Activated T-cell treated with anti-CD3 and anti-CD28 coated beads, Interleukin-2, amount 50 U/mL, for 4 hours (primary cell): ENCODE results near the gene NFYC. TPM values are rescaled to one million over a fixed set of nuclear protein-coding genes. Genes with fewer than 3 reads are reported as not detected.

Experiments used
- ATAC-seq, 2 donors: fragments of 200-7000 bp; cut with Tn5 transposase; one replicate each; pipeline ENCODE4 v1.10.0; 2021
- DNase-seq: peaks from one replicate; pipeline ENCODE4 v3.0.0-alpha.2; 2020
- H3K27me3 Mint-ChIP-seq: one replicate; pipeline ENCODE4 v1.8.0; 2021; ENCODE audit warnings: low read depth, mixed read lengths
- H3K36me3 Mint-ChIP-seq: one replicate; pipeline ENCODE4 v1.8.0; 2022; ENCODE audit warnings: mixed read lengths; ENCODE audit not compliant: insufficient read depth
- H3K4me1 Mint-ChIP-seq: one replicate; pipeline ENCODE4 v1.8.0; 2021; ENCODE audit warnings: low read depth, mixed read lengths
- H3K4me3 Mint-ChIP-seq: one replicate; pipeline ENCODE4 v1.8.0; 2021; ENCODE audit warnings: mild to moderate bottlenecking, moderate library complexity, mixed read lengths
- H3K9me3 Mint-ChIP-seq: one replicate; pipeline ENCODE4 v1.8.0; 2021; ENCODE audit warnings: mixed read lengths
- total RNA-seq, 3 donors: library from RNA; stranded (reverse); gene quantifications; one replicate each; pipeline ENCODE4 v1.2.1, GENCODE V29; 2021

Gene NFYC
- total RNA-seq, 3 donors from 2014 or later = 59.8 to 72.8 (median 67.0) TPM

DNA sequence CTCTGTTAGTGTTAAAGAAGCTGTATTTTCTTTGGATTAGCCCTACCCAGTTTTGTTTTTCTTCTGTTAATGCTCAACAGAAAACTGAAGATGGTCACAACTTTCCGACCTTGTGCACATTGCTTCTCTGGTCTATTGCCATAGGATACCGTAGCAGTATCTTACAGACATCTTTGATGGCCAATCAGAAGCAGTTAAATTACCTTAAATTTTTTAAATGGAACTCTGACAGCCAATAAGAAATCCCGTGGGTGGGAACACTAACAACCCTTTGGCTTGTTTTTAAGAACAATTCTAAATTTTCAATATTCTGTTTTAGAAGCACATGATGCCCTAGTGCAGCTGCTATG lies 17.2 kb downstream of the NFYC start:
- Mint-ChIP-seq H3K27me3 (no peaks in the 10 kb centered on the region), H3K4me3 (peak overlapping the region; percentile 83), H3K4me1 (peaks cover 70% of the 10 kb centered on the region), H3K36me3 (peaks cover 5% of the 10 kb centered on the region), H3K9me3 (no peaks in the 10 kb centered on the region)
- DNase-seq = no peak
- peak; percentile 82 for ATAC-seq

DNA sequence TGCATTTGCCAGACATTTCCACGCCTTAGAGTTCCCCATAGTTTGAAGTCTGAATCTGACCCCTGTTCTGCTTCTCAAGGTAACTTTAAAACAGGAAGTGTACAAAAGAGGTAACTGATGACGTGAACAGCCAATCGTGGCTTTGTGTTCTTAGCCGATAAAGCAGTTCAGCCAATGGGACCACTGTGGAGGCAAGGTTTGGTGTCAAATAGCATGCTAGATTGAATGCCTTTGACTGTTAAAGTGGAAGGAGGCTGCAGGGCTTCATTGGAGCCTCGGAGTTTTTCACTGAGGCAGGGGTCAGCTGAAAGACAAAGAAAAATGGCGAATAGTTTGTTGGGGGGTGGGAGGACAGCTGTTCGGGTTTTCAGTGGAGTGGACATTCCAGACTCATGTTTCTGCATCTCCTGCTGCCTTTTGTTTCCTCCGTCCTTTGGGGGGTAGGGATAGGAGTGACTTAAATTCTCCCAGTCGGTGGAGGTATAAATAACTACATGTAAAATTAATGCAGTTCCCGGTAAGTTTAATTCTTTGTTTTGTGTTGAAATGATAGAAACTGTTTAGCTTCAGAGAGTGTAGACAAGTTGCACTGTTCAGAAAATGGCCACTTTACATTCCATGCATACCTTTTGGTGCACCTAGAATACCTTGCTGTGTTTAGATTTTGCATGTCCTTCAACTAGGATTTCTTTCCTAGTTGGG lies 17.7 kb downstream of the NFYC start:
- Mint-ChIP-seq H3K4me1 (peaks cover 66% of the 10 kb centered on the region), H3K27me3 (no peaks in the 10 kb centered on the region), H3K36me3 (peaks cover 5% of the 10 kb centered on the region), H3K9me3 (no peaks in the 10 kb centered on the region), H3K4me3 (peak overlapping the region; percentile 83)
- ATAC-seq (peak; percentile 98 to 99), DNase-seq (peak; percentile 59)

DNA sequence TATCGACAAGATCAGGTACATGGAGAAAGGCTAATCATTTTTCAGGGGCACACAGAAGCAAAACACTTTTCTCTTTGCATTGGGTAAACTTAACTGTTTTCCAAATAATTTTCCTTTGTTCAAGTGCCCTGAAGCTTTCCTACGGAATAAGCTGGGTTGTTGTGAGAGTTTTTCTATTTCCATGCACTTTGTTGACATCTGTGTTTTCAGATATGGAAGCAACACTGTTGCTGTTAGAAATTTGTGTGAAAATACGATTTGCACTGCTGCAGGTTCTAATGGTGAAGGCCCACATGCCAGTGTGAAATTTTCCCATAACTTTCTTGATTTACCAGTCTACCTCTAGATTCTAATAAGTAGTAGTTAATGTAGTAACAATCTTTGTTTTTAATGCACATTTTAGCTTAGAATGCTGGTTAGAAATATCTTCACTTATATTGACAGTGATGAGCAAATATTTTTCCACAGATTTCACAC lies 18.3 kb downstream of the NFYC start:
- Mint-ChIP-seq H3K4me3 (peak overlapping the region; percentile 83), H3K9me3 (no peaks in the 10 kb centered on the region), H3K27me3 (no peaks in the 10 kb centered on the region), H3K36me3 (peaks cover 5% of the 10 kb centered on the region), H3K4me1 (peaks cover 60% of the 10 kb centered on the region)
- no peak for ATAC-seq
- no peak for DNase-seq

DNA sequence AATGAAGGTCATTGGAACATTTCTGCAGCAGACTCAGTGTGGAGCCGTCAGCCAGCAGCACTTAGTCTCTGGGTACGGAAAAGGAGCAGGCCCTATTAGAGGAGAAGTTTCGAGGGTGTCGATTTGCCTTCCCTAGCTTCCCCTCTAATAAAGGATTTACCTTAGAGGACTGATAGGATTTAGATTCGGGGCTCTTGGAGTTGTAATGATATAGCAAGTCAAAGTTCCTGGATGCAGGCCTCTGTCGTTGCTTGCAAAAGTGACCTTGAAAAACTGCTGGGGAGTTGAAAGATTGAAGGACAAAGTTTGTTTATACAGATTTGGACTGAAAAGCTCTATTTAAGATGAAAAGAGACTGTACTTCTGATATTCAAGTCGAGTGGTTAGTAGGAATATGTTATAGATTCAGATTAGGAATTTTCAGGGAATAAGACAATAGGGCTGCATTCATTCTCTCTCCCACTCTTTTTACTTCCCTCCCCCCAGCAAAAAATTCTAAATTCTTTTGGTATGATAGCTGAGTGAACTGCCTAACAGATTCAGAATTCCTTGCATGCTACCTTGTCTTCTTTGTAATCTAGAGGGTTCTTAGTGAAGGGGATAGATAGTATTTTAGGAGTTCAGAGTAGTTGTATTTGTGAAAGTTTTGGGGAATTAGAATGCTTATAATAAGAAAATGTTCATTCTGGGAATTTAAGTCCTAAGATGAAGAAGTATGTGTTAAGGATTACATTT lies 19.2 kb downstream of the NFYC start:
- H3K4me1 Mint-ChIP-seq = peaks cover 60% of the 10 kb centered on the region
- H3K36me3 Mint-ChIP-seq = peaks cover 5% of the 10 kb centered on the region
- DNase-seq = no peak
- H3K9me3 Mint-ChIP-seq = no peaks in the 10 kb centered on the region
- H3K27me3 Mint-ChIP-seq = no peaks in the 10 kb centered on the region
- no peak for ATAC-seq
- H3K4me3 Mint-ChIP-seq = peak overlapping the region; percentile 40

DNA sequence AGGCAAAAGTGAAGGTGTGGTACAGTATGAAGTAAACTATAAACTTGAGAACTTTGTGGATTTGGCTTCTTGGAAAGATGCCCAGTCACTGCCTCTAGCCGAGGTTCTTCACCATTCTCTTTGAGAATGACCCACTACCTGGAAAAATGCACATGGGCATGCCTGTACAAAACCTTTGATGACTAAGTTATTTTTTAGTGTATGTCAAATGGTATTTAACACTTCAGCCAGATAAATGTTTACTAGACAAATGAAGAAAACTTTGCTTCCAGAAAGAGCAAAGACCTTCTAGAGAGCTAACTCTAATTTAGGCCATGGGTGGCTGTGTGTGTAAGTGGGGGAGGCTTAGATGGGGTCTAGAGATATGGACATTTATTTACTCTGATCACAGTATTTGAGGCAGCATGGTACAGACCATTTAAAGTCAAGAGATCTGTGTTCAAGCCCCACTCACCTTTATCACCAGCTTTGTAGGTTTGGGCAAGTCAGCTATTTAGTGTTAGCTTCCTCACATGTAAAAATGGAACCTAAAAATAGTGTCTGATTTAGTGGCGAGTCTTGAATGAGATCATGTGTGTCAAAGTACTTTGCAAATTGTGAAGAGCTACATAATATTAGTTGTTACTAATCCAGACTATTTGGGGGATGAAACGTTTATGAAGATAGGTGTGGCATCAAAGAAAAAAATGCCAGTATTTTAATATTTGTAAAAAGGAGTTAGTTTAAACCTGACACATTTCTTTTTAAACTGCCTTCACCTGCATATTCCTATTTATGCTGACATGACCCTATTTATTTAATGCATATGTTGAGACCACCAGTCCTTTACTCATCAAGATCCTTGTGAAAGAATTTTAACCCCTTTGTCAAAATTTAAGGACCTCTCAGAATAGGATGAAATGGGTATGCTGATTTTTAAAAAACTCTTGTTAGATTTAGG lies 20.2 kb downstream of the NFYC start:
- peaks cover 13% of the 10 kb centered on the region for H3K36me3 Mint-ChIP-seq
- H3K9me3 Mint-ChIP-seq = no peaks in the 10 kb centered on the region
- DNase-seq (no peak), ATAC-seq (no peak)
- H3K4me3 Mint-ChIP-seq = no peak overlapping the region
- no peaks in the 10 kb centered on the region for H3K27me3 Mint-ChIP-seq
- H3K4me1 Mint-ChIP-seq = peaks cover 67% of the 10 kb centered on the region

DNA sequence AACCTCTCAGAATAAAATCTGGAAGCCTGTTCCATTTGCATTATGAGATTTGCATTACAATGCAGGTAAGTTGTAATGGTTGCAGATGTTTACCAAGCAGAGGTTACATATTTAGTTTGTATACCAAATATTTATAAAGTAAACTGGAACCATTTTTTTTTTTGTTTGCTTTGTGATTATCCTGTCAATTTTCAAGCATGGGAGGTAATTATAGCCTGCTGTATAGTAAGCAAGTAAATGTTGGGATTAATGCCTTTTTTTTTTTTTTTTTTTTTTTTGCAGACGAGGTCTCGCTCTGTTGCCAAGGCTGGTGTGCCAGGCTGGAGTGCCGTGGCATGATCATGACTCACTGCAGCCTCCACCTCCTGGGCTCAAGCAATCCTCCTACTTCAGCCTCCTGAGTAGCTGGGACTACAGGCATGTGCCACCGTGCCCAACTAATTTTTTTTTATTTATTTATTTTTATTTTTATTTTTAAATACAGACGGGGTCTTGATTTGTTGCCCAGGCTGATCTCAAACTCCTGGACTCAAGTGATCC lies 21.0 kb downstream of the NFYC start:
- DNase-seq (no peak), ATAC-seq (no peak)
- Mint-ChIP-seq H3K9me3 (no peaks in the 10 kb centered on the region), H3K4me1 (peaks cover 70% of the 10 kb centered on the region), H3K36me3 (peaks cover 15% of the 10 kb centered on the region), H3K4me3 (no peak overlapping the region), H3K27me3 (no peaks in the 10 kb centered on the region)

DNA sequence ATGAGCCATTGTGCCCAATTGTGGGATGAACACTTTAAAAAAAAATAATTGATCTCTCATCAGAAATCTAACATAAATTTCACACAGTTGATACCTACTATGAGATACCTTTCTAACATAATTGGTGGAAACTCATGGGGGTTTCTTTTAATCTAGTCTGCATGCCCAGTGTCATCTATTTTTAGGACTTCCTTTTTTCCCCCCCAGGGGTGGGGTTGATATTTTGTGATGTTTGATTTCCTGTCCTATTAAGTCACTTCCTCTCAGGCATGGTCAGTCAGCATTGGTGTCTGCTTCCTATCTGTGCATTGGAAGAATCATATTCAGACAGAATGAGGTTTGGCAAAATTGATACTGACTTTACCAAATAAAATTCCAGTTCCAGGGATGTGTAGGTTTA lies 21.5 kb downstream of the NFYC start:
- Mint-ChIP-seq H3K36me3 (peaks cover 15% of the 10 kb centered on the region), H3K4me3 (peak overlapping the region; percentile 35), H3K27me3 (no peaks in the 10 kb centered on the region), H3K9me3 (no peaks in the 10 kb centered on the region), H3K4me1 (peaks cover 69% of the 10 kb centered on the region)
- DNase-seq (no peak), ATAC-seq (no peak)

DNA sequence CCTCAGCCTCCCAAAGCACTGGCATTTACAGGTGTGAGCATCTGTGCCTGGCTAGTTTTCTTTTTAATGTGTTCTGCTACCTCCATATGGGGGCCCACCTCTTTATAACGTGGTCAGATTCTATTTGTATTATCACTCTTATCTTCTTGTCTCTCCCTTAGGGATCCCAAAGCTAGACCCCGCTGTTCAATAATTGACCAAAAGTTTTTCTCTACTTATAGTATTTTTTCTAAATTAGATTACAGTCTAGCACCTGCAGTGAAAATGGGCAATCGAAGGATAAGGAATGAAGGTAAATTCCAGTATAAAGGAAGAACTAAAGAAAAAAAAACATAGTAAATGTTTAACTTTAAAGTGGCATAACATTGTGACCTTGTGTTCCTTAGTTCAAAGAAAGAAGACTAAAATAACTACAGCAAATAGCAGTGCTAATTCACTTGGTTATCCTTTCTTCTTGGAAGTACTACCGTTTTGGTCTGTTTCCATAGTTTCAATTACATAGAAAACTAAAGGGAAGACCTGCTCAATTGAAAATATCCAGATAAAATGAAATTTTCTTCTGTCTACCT lies 24.1 kb downstream of the NFYC start:
- Mint-ChIP-seq H3K9me3 (no peaks in the 10 kb centered on the region), H3K4me1 (peaks cover 61% of the 10 kb centered on the region), H3K36me3 (peaks cover 15% of the 10 kb centered on the region), H3K27me3 (no peaks in the 10 kb centered on the region), H3K4me3 (no peak overlapping the region)
- ATAC-seq (no peak), DNase-seq (no peak)

DNA sequence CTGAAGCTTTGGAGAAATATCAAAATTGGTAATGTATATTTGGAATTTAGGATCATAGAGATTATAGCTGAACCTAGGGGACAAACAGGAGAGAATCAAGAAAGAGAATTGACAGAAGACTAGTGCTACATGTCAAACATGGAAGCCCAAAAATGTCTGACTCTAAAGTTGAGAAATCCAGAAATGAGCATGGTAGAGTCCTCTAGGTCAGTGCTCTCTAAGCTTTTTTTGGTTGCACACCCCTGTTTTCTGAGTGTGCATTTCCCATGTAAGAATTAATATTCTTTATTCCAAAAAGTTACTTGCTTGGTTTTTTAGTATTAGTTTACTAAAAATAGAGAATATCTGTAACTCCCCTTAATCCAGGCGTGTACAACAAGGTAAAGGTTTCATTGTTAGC lies 25.6 kb downstream of the NFYC start:
- peaks cover 15% of the 10 kb centered on the region for H3K36me3 Mint-ChIP-seq
- no peak overlapping the region for H3K4me3 Mint-ChIP-seq
- H3K9me3 Mint-ChIP-seq = no peaks in the 10 kb centered on the region
- H3K27me3 Mint-ChIP-seq = no peaks in the 10 kb centered on the region
- ATAC-seq (no peak), DNase-seq (no peak)
- H3K4me1 Mint-ChIP-seq = peaks cover 50% of the 10 kb centered on the region

DNA sequence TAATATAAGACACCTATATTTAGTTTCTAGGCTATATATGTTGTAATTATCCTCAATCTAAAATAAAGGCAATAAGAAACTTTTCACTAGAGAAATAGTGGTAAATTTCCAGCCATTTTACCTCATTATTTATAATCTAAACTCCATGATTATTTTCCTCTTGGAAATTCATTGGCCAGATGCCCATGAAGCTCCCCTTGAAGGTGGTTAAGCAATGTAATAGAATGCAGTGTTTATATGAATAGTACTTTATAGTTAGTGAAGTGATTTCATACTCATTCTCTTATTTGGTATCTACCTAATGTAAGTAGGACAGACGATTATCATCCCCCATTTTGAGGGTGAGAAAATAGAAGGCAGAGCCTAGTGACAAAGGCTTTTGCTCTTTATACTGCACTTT lies 26.5 kb downstream of the NFYC start:
- no peak for ATAC-seq
- no peaks in the 10 kb centered on the region for H3K9me3 Mint-ChIP-seq

DNA sequence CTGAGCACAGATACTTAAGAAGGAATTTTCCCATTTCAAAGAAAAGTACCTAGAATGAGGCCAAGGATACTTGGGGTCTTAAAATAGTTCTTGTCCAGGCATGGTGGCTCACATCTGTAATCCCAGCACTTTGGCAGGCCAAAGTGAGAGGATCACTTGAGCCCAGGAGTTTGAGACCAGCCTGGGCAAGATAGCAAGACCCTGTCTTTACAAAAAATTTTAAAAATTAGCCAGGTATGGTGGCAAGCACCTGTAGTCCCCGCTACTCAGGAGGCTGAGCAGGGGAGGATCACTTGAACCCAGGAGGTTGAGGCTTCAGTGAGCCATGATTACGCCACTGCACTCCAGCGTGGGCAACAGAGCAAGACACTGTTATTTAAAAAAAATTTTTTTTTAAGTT lies 29.0 kb downstream of the NFYC start:
- Mint-ChIP-seq H3K4me3 (no peak overlapping the region), H3K27me3 (no peaks in the 10 kb centered on the region), H3K4me1 (peaks cover 44% of the 10 kb centered on the region), H3K36me3 (peaks cover 16% of the 10 kb centered on the region), H3K9me3 (no peaks in the 10 kb centered on the region)
- ATAC-seq (no peak), DNase-seq (no peak)

More for the DNA sequence above, 26.5 kb downstream of the NFYC start:
- Mint-ChIP-seq H3K27me3 (no peaks in the 10 kb centered on the region), H3K4me1 (peaks cover 43% of the 10 kb centered on the region), H3K4me3 (no peak overlapping the region), H3K36me3 (peaks cover 16% of the 10 kb centered on the region)
- no peak for DNase-seq

DNA sequence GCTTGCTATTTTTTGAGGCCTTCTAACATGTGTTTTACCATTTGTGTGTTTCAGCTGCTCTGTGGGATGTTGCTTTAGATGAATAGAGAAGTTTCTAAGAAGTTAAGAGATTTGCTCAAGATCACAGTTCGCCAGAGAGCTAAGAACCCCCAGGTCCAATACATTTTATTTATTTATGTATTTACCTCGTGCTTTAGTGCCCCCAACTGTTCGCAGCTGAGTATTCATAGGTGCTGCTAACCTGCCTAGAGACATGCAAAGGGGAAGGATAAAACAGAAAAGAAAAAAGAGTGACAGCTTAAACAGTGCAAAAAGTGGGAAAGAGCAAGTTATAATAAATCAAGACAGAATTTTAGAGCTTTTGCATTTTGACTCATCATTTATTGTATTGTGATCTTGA lies 31.1 kb downstream of the NFYC start:
- H3K4me3 Mint-ChIP-seq = no peak overlapping the region
- DNase-seq = no peak
- no peak for ATAC-seq
- H3K27me3 Mint-ChIP-seq = no peaks in the 10 kb centered on the region
- H3K9me3 Mint-ChIP-seq = no peaks in the 10 kb centered on the region
- peaks cover 40% of the 10 kb centered on the region for H3K4me1 Mint-ChIP-seq
- peaks cover 6% of the 10 kb centered on the region for H3K36me3 Mint-ChIP-seq

DNA sequence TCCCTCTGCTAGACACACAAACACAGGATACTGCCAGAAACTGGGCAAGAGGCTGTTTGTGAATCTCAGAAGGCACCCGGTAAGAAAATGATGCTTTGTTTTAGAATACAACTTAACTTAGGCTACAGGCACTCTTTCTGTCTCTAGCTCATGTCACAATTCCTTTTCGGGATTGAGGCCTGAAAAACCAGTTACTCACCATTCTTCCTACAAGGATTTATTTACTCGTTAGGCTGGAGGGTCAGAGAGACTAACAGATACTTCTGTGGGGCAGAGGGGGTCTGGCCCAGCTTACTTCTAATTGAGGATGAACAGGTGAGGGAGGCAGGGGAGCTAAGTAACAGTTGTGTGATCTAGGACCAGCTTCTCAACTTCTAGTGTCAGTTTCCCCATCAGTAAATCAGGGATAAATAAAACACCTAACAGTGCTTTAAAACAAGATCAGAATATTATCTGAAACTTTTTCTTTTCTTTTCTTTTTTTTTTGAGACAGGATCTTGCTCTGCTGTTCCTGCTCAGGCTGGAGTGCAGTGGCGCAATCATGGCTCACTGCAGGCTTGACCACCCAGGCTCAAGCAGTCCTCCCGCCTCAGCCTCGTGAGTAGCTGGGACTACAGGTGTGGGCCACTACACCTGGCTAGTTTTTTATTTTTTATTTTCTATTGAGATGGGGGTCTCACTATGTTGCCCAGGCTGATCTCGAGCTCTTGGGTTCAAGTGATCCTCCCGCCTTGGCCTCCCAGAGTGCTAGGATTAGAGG lies 31.9 kb downstream of the NFYC start:
- Mint-ChIP-seq H3K27me3 (no peaks in the 10 kb centered on the region), H3K4me3 (no peak overlapping the region), H3K4me1 (peaks cover 42% of the 10 kb centered on the region), H3K9me3 (no peaks in the 10 kb centered on the region), H3K36me3 (peaks cover 6% of the 10 kb centered on the region)
- ATAC-seq (no peak), DNase-seq (no peak)
